GM12878 (cell line): ENCODE data around the gene CYYR1.

Experiments used
- FOXM1 ChIP-seq: IDR thresholded peaks from 2 replicates; pipeline ENCODE4 v1.6.1; 2012; ENCODE audit warnings: low read depth, mild to moderate bottlenecking, inconsistent platforms, low read length, moderate library complexity
- NR2C2 ChIP-seq: IDR thresholded peaks from 2 replicates; pipeline ENCODE4 v1.6.1; 2011; ENCODE audit warnings: borderline replicate concordance, low read depth; ENCODE audit not compliant: control insufficient read depth, insufficient read length
- REST ChIP-seq: IDR thresholded peaks from 2 replicates; pipeline ENCODE4 v1.6.1; 2012; ENCODE audit warnings: mild to moderate bottlenecking, low read depth, low read length
- RFX5 ChIP-seq: IDR thresholded peaks from 2 replicates; pipeline ENCODE4 v1.6.1; 2011; ENCODE audit warnings: low read depth, low read length, improper control_type of control experiment
- SREBF2 ChIP-seq: IDR thresholded peaks from 2 replicates; pipeline ENCODE4 v1.6.1; 2012; ENCODE audit warnings: mild to moderate bottlenecking, low read length
- TF ChIP-seq, protein P1 (sequence below), 3 experiments: IDR thresholded peaks in 2 of 3; conservative IDR thresholded peaks in 1 of 3; 2 replicates each; pipeline ENCODE4 v1.5.1; 2011; ENCODE audit warnings: low read depth in 3 of 3, low read length in 3 of 3, mild to moderate bottlenecking in 3 of 3, control low read depth in 2 of 3, moderate library complexity in 2 of 3, inconsistent platforms in 1 of 3, mixed read lengths in 1 of 3; ENCODE audit not compliant: control insufficient read depth in 2 of 3, insufficient read depth in 1 of 3; ENCODE audit errors: extremely low read depth in 1 of 3
- TF ChIP-seq, protein P2 (sequence below): fragments of 450-650 bp; IDR thresholded peaks from 2 replicates; pipeline ENCODE4 v1.6.1; 2018; ENCODE audit warnings: mild to moderate bottlenecking, low read depth, moderate library complexity; ENCODE audit not compliant: partially characterized antibody

- TF ChIP-seq SREBF2 (no peak), NR2C2 (no peak), REST (no peak), FOXM1 (no peak), RFX5 (no peak)
- TF ChIP-seq, protein P1, sequence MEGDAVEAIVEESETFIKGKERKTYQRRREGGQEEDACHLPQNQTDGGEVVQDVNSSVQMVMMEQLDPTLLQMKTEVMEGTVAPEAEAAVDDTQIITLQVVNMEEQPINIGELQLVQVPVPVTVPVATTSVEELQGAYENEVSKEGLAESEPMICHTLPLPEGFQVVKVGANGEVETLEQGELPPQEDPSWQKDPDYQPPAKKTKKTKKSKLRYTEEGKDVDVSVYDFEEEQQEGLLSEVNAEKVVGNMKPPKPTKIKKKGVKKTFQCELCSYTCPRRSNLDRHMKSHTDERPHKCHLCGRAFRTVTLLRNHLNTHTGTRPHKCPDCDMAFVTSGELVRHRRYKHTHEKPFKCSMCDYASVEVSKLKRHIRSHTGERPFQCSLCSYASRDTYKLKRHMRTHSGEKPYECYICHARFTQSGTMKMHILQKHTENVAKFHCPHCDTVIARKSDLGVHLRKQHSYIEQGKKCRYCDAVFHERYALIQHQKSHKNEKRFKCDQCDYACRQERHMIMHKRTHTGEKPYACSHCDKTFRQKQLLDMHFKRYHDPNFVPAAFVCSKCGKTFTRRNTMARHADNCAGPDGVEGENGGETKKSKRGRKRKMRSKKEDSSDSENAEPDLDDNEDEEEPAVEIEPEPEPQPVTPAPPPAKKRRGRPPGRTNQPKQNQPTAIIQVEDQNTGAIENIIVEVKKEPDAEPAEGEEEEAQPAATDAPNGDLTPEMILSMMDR (IDR thresholded peaks at IDR 0.05 in 2 of 3, conservative IDR thresholded peaks at IDR 0.05 in 1 of 3; ENCODE audit: control insufficient read depth in 2 of 3, extremely low read depth in 1 of 3, insufficient read depth in 1 of 3, low read depth in 3 of 3, low read length in 3 of 3) = no peak
- TF ChIP-seq, protein P2, sequence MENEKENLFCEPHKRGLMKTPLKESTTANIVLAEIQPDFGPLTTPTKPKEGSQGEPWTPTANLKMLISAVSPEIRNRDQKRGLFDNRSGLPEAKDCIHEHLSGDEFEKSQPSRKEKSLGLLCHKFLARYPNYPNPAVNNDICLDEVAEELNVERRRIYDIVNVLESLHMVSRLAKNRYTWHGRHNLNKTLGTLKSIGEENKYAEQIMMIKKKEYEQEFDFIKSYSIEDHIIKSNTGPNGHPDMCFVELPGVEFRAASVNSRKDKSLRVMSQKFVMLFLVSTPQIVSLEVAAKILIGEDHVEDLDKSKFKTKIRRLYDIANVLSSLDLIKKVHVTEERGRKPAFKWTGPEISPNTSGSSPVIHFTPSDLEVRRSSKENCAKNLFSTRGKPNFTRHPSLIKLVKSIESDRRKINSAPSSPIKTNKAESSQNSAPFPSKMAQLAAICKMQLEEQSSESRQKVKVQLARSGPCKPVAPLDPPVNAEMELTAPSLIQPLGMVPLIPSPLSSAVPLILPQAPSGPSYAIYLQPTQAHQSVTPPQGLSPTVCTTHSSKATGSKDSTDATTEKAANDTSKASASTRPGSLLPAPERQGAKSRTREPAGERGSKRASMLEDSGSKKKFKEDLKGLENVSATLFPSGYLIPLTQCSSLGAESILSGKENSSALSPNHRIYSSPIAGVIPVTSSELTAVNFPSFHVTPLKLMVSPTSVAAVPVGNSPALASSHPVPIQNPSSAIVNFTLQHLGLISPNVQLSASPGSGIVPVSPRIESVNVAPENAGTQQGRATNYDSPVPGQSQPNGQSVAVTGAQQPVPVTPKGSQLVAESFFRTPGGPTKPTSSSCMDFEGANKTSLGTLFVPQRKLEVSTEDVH = no peak
These were observed 41.2 kb upstream of the CYYR1 start for GRCh38 chr21:26614251-26614650.
